DND-41 (cell line): ENCODE data around the gene FAXDC2.
A peak's percentile ranks its signal among the peaks of the same experiment; 100 is the strongest.

ENCODE experiments used
- ATAC-seq: fragments of 200-7000 bp; cut with Tn5 transposase; 3 replicates; pipeline ENCODE4 v1.9.1; 2021; ENCODE audit warnings: low read depth; ENCODE audit not compliant: insufficient read depth
- DNase-seq: peaks from one replicate; pipeline ENCODE4 v3.0.0-alpha.2; 2020
- H2AFZ ChIP-seq: 2 replicates; pipeline ENCODE4 v1.6.0; 2012; ENCODE audit warnings: low read depth, low read length
- H3K27ac ChIP-seq: 2 replicates; pipeline ENCODE4 v1.5.1; 2012; ENCODE audit warnings: low read length, inconsistent platforms
- H3K27me3 ChIP-seq: fragments of 200-600 bp; sonication (generic); 2 replicates; pipeline ENCODE4 v1.6.0; 2012; ENCODE audit warnings: low read length, mild to moderate bottlenecking, inconsistent platforms; ENCODE audit not compliant: insufficient read depth, poor library complexity
- H3K36me3 ChIP-seq: 2 replicates; pipeline ENCODE4 v1.5.1; 2012; ENCODE audit warnings: low read length, inconsistent platforms; ENCODE audit not compliant: insufficient read depth
- H3K4me1 ChIP-seq: 2 replicates; pipeline ENCODE4 v1.5.1; 2012; ENCODE audit warnings: mild to moderate bottlenecking, low read length; ENCODE audit not compliant: insufficient read depth
- H3K4me2 ChIP-seq: 2 replicates; pipeline ENCODE4 v1.6.0; 2012; ENCODE audit warnings: mild to moderate bottlenecking, moderate library complexity, low read length, inconsistent platforms; ENCODE audit not compliant: insufficient read depth
- H3K4me3 ChIP-seq, 2 experiments: fragments of 200-600 bp in 1 of 2; shearing (Covaris generic) in 1 of 2; 2 replicates each; pipeline ENCODE4 v1.5.1; 2012 to 2016; ENCODE audit warnings: inconsistent platforms in 2 of 2, low read length in 2 of 2, mild to moderate bottlenecking in 2 of 2, low read depth in 1 of 2, moderate library complexity in 1 of 2
- H3K79me2 ChIP-seq: 2 replicates; pipeline ENCODE4 v1.6.0; 2012; ENCODE audit warnings: low read length, inconsistent platforms; ENCODE audit not compliant: insufficient read depth
- H3K9ac ChIP-seq: 2 replicates; pipeline ENCODE4 v1.6.0; 2012; ENCODE audit warnings: low read depth, mild to moderate bottlenecking, inconsistent platforms, low read length, moderate library complexity
- H3K9me3 ChIP-seq: 2 replicates; pipeline ENCODE4 v1.5.1; 2012; ENCODE audit warnings: low read length, moderate library complexity, mild to moderate bottlenecking, inconsistent platforms; ENCODE audit not compliant: insufficient read depth, severe bottlenecking
- H4K20me1 ChIP-seq: 2 replicates; pipeline ENCODE4 v1.6.0; 2012; ENCODE audit warnings: low read length; ENCODE audit not compliant: insufficient read depth
- CTCF ChIP-seq: IDR thresholded peaks from 2 replicates; pipeline ENCODE4 v1.5.1; 2012; ENCODE audit warnings: borderline replicate concordance, low read length, moderate library complexity, mild to moderate bottlenecking; ENCODE audit not compliant: poor library complexity, severe bottlenecking; ENCODE audit errors: extremely low read depth
- EZH2 ChIP-seq: IDR thresholded peaks from 3 replicates; pipeline ENCODE4 v1.6.1; 2012; ENCODE audit warnings: borderline replicate concordance, low read depth, mild to moderate bottlenecking, moderate library complexity, low read length, inconsistent platforms; ENCODE audit not compliant: severe bottlenecking

Gene FAXDC2

DNA sequence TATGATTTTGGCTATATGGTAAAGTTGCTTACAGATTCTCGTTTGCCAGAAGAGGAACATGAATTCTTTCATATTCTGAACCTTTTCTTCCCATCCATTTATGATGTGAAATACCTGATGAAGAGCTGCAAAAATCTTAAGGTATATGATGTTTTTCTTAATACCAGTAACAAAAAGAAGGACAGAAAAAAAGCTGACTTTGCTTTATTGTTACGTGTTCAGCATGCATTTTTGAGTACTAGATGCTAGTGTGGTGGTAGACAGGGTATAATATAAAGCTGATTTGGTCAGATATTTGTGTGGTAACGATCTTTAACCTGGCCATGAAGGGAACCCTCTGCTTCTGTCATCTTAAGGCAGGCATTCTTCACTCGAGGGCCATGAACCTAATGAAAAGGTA, 21.3 kb upstream of the FAXDC2 start:
- peaks cover 20% of the 10 kb centered on the region for H3K79me2 ChIP-seq
- H3K4me2 ChIP-seq, result no peak overlapping the region
- H3K4me1 ChIP-seq, result no peaks in the 10 kb centered on the region
- TF ChIP-seq CTCF (no peak), EZH2 (no peak)
- H3K4me3 ChIP-seq, result no peak overlapping the region
- no peak overlapping the region for H2AFZ ChIP-seq
- no peaks in the 10 kb centered on the region for H3K9me3 ChIP-seq
- ATAC-seq (no peak), DNase-seq (no peak)
- no peak overlapping the region for H3K9ac ChIP-seq
- peaks cover 88% of the 10 kb centered on the region for H3K36me3 ChIP-seq
- H3K27ac ChIP-seq, result no peak overlapping the region
- H4K20me1 ChIP-seq, result peaks cover 13% of the 10 kb centered on the region
- no peaks in the 10 kb centered on the region for H3K27me3 ChIP-seq

GRCh38 chr5:154868702-154869101, 18.3 kb upstream of the FAXDC2 start:
- peak; percentile 88 for ATAC-seq
- TF ChIP-seq EZH2, result no peak
- TF ChIP-seq CTCF, result peak; percentile 50
- H3K36me3 ChIP-seq, result peaks cover 86% of the 10 kb centered on the region

DNA sequence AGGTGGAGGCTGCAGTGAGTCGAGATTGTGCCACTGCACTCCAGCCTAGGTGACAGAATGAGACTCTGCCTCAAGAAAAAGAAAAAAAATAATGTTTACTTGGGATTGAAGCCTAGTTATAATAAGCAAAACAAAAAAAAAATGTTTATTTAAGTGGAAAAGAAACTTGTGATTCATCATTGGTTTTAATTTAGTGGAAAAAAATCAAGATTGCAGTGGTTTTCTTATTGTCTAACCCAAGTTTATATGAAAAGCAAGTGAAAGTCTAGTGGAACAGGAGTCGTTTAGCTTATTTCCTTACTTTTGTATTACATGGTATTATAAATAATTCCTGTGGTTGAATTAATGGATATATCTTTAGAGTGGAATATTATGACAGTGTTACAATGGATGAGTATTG, 16.4 kb upstream of the FAXDC2 start:
- no peak overlapping the region for H3K9ac ChIP-seq
- no peaks in the 10 kb centered on the region for H3K27me3 ChIP-seq
- no peak overlapping the region for H3K27ac ChIP-seq
- no peaks in the 10 kb centered on the region for H3K9me3 ChIP-seq
- peaks cover 67% of the 10 kb centered on the region for H3K79me2 ChIP-seq
- peaks cover 82% of the 10 kb centered on the region for H3K36me3 ChIP-seq
- no peak for ATAC-seq
- no peak for DNase-seq
- H3K4me2 ChIP-seq, result no peak overlapping the region
- TF ChIP-seq EZH2, result no peak
- no peak for TF ChIP-seq CTCF
- no peak overlapping the region for H3K4me3 ChIP-seq
- H4K20me1 ChIP-seq, result peaks cover 37% of the 10 kb centered on the region
- 0 out of 2 replicates have a peak, but pooled peaks cover 5% of the 10 kb centered on the region for H3K4me1 ChIP-seq
- H2AFZ ChIP-seq, result no peak overlapping the region

More at GRCh38 chr5:154868702-154869101, 18.3 kb upstream of the FAXDC2 start:
- Histone ChIP-seq H3K9me3 (no peaks in the 10 kb centered on the region), H3K27ac (no peak overlapping the region), H3K79me2 (peaks cover 48% of the 10 kb centered on the region), H3K4me3 (no peak overlapping the region), H2AFZ (no peak overlapping the region), H4K20me1 (peaks cover 24% of the 10 kb centered on the region), H3K9ac (no peak overlapping the region), H3K4me1 (no peaks in the 10 kb centered on the region), H3K27me3 (no peaks in the 10 kb centered on the region), H3K4me2 (no peak overlapping the region)
- peak; percentile 45 for DNase-seq
